ENCODE measurements around the gene ARHGAP26.

DNA sequence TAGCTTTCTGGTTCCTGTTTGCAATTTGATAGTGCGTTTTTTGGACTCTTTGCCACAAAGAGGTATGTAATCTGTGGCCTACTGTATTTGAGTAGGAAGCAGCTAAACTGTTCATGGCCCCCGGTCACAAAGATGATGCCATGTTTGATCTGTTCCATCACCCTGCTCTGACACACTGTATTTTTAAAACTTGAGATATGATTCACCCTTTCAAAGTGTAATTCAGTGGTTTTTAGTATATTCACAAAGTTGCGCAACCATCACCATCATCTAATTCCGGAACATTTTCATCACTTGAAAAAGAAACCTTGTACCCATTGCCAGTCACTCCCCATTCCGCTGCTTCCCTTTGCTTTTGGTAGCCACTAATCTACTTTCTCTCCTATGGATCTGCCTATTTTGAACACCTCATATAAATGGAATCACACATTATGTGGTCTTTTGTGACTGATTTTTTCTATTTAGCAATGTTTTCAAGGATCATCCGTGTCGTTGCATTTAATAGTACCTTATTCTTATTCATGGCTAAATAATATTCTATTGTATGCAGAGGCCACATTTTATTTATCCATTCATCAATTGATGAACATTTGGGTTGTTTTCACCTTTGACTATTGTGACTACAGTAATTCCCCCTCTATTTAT is 491.7 kb downstream of the ARHGAP26 start:
- no peak for TF ChIP-seq FOXA1 (IDR thresholded peaks at IDR 0.05)
- TF ChIP-seq, protein P1, sequence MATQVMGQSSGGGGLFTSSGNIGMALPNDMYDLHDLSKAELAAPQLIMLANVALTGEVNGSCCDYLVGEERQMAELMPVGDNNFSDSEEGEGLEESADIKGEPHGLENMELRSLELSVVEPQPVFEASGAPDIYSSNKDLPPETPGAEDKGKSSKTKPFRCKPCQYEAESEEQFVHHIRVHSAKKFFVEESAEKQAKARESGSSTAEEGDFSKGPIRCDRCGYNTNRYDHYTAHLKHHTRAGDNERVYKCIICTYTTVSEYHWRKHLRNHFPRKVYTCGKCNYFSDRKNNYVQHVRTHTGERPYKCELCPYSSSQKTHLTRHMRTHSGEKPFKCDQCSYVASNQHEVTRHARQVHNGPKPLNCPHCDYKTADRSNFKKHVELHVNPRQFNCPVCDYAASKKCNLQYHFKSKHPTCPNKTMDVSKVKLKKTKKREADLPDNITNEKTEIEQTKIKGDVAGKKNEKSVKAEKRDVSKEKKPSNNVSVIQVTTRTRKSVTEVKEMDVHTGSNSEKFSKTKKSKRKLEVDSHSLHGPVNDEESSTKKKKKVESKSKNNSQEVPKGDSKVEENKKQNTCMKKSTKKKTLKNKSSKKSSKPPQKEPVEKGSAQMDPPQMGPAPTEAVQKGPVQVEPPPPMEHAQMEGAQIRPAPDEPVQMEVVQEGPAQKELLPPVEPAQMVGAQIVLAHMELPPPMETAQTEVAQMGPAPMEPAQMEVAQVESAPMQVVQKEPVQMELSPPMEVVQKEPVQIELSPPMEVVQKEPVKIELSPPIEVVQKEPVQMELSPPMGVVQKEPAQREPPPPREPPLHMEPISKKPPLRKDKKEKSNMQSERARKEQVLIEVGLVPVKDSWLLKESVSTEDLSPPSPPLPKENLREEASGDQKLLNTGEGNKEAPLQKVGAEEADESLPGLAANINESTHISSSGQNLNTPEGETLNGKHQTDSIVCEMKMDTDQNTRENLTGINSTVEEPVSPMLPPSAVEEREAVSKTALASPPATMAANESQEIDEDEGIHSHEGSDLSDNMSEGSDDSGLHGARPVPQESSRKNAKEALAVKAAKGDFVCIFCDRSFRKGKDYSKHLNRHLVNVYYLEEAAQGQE (IDR thresholded peaks at IDR 0.05), result no peak
- TF ChIP-seq, protein P2, sequence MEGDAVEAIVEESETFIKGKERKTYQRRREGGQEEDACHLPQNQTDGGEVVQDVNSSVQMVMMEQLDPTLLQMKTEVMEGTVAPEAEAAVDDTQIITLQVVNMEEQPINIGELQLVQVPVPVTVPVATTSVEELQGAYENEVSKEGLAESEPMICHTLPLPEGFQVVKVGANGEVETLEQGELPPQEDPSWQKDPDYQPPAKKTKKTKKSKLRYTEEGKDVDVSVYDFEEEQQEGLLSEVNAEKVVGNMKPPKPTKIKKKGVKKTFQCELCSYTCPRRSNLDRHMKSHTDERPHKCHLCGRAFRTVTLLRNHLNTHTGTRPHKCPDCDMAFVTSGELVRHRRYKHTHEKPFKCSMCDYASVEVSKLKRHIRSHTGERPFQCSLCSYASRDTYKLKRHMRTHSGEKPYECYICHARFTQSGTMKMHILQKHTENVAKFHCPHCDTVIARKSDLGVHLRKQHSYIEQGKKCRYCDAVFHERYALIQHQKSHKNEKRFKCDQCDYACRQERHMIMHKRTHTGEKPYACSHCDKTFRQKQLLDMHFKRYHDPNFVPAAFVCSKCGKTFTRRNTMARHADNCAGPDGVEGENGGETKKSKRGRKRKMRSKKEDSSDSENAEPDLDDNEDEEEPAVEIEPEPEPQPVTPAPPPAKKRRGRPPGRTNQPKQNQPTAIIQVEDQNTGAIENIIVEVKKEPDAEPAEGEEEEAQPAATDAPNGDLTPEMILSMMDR (IDR thresholded peaks at IDR 0.05; ENCODE audit: low read depth, low read length, missing input control), result no peak
- TF ChIP-seq RAD21 (IDR thresholded peaks at IDR 0.05), result no peak
- no peak for TF ChIP-seq EGR1 (IDR thresholded peaks at IDR 0.05; ENCODE audit: low read depth in 2 of 2)
- no peak for TF ChIP-seq RXRA (IDR thresholded peaks at IDR 0.05)
- no peak for TF ChIP-seq TAF1 (conservative IDR thresholded peaks at IDR 0.05)
- TF ChIP-seq JUND (IDR thresholded peaks at IDR 0.05), result no peak
- TF ChIP-seq, protein P3, sequence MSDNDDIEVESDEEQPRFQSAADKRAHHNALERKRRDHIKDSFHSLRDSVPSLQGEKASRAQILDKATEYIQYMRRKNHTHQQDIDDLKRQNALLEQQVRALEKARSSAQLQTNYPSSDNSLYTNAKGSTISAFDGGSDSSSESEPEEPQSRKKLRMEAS (IDR thresholded peaks at IDR 0.05), result no peak

Measured in liver (tissue), 3 donors.